Left colon (tissue), 2 donors: ENCODE data around the gene DPP6. TPM values are rescaled to one million over a fixed set of nuclear protein-coding genes. Genes with fewer than 3 reads are reported as not detected.

Experiments
- ATAC-seq: fragments of 200-7000 bp; cut with Tn5 transposase; one replicate; pipeline ENCODE4 v1.9.1; 2020; ENCODE audit warnings: mild to moderate bottlenecking, moderate library complexity
- DNase-seq, 2 donors: peaks; one replicate each; pipeline ENCODE4 v3.0.0-alpha.2; 2020
- intact Hi-C, 2 donors: fragments of 100-400 bp; cut with DNase I in 1 of 2; cut with micrococcal nuclease in 1 of 2; formaldehyde crosslinking; loops; one replicate each; pipeline versions ENCODE4 v1.11.2 to v1.14.0; 2022; cut with DNase I, micrococcal nuclease
- total RNA-seq, 2 donors: library from RNA; stranded (reverse); fragmentation: NEBNext Ultra II Directional; extraction: Animal tissue kit (Norgen Biotek cat#: 25700); gene quantifications; one replicate each; pipeline ENCODE4 v1.2.1, GENCODE V29; 2021
- donor health status: DM: no; HTN: no; CAD: no.
- donor health status: DM: yes; HTN: yes; CAD: no.

The DPP6 gene
- total RNA-seq, 2 donors from 2014 or later, result 0.37 to 2.9 TPM

DNA sequence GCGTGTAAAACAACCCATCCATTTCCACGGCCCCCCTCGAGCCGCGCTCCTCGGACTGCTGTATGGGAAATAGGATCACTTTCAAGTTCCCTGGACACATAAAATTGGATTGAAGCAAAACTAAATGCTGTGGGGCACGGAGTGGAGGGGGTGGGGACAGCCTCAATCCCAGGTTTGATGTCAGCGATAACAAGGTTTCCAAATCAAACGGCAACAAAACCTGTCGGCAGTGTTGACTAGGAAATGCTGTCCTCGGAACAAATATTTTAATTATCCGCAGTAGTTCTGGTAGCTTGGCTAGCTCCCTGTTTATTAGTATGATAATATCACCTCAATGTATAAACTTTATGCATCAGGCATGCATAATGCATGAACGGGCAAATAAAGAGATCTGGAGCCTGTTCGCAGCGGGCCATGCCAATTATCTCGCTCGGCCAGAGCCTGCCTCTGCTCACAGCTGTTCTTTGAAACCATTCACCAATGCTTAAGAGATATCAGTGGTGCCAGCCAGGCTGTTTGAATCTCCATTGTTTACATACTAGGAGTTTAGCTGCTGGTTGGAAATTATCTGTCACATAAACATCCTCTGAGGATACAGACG is 789.6 kb downstream of the DPP6 start:
- intact Hi-C loops, result no loop called here
- no peak for DNase-seq
- peak; percentile 70 for ATAC-seq

DNA sequence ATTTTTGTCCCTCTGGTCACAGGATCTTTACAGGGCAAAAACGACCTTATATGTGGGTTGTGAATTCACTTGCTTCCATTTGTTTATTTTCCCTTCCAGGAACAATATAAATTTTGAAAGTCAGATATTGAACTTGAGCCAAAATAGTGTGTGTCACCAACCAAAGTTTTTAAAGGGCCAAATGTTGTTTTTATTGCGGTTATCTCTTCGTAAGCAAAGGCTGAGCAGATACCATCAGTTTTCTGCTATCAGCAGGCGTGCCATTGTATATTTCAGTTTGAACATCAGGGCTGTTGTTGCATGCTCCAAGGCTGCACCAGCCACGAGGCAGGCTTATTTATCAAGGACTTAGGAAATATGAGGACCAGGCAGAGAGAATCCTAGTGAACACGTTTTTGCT is 790.4 kb downstream of the DPP6 start:
- intact Hi-C loops, result no loop called here
- no peak for DNase-seq
- ATAC-seq, result peak; percentile 41

DNA sequence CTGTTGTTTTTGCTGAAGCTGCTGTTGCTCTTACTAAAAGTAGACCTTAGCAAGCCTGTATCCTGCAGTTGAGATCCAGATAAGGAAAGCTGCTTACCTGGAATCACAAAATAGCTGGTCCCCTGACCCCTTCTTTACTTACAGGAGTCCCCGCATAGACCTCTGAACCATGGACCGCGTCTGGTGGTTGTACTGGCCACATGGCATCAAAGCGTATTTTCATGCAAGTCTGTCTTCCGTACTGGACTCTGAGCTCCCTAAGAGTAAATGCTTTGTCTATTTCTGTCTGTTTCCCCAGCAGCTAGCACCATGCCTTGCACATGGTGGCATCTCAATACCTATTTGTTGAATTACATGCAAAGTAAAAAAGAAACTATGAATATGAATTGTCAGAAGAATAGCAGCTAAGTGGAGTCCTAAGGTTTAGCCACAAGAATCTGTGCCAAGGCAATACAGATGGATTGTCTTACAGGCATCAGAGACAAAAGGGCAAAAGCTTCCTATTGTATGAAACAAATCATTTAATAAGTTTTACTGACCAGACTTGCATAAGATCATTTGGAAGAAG is 791.6 kb downstream of the DPP6 start:
- ATAC-seq, result no peak

DNA sequence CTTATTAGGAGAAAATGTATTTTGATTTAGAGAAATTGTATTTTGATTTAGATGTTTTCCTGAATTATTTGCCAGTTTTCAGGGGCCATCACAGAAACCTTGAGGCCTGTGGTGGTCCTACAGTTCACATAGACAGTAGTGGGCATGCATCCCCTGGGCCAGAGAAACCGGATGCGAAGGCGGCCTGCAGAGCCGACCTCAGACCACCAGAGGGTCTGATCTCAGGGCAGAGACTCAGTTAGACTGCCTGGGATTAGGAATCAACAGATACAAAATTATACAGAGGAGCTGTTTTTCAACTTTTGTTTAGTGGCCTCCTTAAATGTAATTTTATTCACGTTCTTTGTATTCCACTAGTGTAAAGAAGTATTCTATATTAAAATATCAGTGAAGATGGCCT is 792.3 kb downstream of the DPP6 start:
- no peak for ATAC-seq
- intact Hi-C loops, result no loop called here
- DNase-seq, result no peak

More for the DNA sequence above, 791.6 kb downstream of the DPP6 start:
- intact Hi-C loops, result no loop called here
- DNase-seq, result no peak

DNA sequence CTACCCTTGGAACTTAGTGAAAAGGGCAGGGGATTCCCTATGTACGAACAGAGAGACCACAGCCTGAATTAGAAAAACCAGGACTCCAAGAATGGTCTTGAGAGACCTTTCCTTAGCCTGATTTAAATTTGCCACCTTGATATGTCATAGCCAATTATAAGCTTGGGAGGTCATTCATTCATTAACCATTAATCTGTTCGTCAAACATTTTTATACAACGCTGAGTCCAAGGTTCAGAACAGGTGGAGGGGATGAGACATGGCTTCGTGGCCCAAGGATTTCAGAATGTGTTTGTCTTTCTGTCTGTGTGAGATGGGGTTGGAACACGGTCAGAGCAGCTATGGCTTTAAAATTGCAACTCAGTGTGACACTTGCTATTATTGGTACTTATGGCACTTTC is 792.8 kb downstream of the DPP6 start:
- ATAC-seq, result peak; percentile 92
- intact Hi-C loops, result no loop called here
- DNase-seq, result no peak

DNA sequence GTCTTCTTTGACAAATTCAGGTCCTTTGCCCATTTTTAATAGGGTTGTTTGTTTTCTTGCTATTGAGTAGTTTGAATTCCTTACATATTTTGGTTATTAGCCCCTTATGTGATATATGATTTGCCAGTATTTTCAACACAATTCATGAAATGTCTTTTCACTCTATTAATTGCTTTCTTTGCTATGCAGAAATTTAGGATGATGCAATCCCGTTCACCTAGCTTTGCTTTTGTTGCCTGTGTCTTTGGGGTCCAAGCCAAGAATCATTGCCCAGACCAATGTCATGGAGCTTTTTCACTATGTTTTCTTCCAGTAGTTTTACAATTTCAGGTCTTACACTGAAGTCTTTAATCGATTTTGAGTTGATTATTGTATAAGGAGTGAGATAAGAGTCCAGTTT is 796.3 kb downstream of the DPP6 start:
- DNase-seq (no peak), ATAC-seq (no peak)
- intact Hi-C loops, result no loop called here

- no peak for ATAC-seq
- intact Hi-C loops, result no loop called here
- no peak for DNase-seq
Observed at GRCh38 chr7:154852205-154852604, 800.0 kb downstream of the DPP6 start.

DNA sequence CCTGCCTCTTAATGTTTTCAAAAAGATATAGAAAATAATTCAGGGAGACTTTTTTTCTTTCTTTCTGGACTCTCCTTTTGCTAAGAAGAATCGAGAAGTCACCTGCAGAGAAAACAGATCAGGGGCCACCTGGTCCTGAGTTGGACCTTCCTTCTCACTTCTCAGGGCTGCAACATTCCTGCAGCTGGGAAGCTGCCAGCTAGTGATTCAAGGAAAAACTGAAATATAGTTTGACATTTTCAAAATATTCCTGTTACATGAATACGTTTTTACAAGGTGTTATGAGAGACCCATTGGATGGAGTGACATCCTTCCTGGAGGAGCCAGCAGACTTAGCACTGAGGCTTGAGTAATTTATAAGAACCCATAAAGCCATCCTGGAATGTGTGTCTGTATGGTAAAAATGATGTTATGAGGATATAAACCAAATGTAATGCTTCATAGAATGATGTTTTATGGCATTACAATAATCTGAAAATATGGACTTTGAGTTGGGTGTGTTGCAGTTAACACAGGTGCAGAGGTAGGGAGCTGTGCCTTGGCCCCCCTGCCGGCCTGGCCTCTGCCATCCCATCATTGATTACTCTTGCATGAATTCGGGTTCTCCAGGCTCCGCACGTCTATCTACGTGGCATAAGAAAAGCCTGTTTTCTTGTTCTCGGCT is 801.0 kb downstream of the DPP6 start:
- intact Hi-C loops, result no loop called here
- peak; percentile 95 for ATAC-seq
- DNase-seq, result peak; percentile 69 to 83

GRCh38 chr7:154853727-154854095 is 801.5 kb downstream of the DPP6 start:
- DNase-seq (no peak), ATAC-seq (peak; percentile 38)
- intact Hi-C loops, result no loop called here

- intact Hi-C loops, result no loop called here
- ATAC-seq, result no peak
- DNase-seq, result no peak
Observed at GRCh38 chr7:154854836-154855235, 802.6 kb downstream of the DPP6 start.

DNA sequence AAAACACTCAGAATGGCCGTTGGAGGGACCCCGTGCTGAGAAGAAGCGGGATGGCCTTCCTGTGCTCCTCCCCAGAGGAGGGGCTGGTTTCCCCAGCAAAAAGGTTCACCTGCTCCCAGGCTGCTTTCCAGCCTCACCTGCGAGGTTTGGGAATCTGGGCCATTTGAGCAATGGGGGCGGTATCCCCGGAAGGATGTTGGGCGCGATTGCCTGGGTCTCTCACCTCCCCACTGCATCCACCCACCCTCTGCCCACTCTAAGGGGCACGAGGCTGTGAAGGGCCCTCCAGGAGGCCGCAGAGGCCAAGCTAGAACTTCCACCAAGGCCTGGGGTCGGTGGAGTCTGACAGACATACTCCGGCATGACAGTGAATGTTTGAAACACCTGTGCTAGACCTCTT is 803.2 kb downstream of the DPP6 start:
- intact Hi-C loops, result no loop called here
- DNase-seq, result no peak
- ATAC-seq, result no peak

- DNase-seq, result no peak
- no peak for ATAC-seq
- intact Hi-C loops, result no loop called here
Observed at GRCh38 chr7:154856733-154857132, 804.5 kb downstream of the DPP6 start.

DNA sequence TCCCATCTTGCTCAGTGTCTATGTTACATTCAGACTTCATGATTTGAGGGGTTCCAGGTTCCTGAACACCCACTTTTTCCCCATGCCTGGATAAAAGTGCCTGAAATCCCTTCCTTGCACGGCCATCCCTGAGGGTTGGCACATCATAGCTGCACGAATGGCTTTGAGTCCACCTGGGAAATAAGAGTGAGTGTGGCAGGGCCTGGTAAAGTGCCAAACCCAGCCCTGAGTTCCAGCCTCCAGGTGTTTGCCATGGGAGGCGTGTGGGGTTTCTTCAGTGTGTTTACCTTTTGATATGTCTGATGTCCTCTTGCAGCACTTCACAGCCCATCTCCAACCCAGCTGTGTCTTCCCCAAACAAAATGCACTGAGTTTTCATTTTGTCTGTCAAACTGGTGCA is 805.0 kb downstream of the DPP6 start:
- DNase-seq, result peak in 1 of 2 donors; percentile 63
- intact Hi-C loops, result no loop called here

DNA sequence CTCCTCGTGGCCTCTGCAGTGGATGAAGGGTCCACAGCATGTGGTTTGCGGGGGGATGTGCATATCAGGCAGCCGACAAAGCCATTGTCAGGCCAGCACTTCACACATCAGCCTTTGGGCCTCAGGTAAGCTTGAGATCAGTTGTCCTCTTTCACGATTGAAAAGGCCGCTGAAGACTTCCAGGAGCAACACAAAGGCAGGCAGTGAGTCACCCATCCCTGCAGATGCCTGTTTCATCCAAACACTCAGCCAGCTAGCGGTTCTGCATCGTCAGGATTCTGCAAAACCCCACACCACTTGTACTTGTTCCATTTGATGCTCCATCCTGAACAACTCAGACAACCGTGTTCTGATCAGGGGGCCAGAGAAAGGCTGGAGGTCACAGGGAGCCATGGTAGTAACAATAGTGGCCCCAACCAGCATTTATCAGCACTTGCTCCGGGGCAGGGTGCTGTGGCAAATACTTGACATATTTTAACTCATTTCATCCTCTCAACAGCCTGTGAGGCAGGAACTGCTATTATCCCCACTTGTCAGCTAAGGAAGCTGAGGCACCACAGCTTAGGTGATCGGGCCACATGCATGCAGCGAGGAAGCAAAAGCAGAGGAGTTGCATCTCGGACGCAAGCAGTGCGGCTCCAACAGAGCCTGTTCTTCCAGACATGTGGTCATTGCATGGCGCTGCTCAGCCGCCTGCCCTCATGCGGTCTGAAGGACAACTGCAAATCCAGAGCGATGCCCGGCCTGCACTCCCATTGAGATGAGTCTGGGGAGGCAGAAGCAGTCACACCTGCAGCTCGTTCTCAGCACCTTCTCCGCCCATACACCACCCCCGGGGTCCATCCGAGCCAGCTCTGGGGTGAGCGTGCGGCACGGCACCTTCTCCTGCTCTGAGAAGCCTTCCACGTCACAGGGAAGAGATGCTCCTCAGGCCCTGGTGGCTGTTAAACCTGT is 805.8 kb downstream of the DPP6 start:
- no peak for ATAC-seq
- no peak for DNase-seq
- intact Hi-C loops, result no loop called here

More for the DNA sequence above, 805.0 kb downstream of the DPP6 start:
- peak; percentile 36 for ATAC-seq

DNA sequence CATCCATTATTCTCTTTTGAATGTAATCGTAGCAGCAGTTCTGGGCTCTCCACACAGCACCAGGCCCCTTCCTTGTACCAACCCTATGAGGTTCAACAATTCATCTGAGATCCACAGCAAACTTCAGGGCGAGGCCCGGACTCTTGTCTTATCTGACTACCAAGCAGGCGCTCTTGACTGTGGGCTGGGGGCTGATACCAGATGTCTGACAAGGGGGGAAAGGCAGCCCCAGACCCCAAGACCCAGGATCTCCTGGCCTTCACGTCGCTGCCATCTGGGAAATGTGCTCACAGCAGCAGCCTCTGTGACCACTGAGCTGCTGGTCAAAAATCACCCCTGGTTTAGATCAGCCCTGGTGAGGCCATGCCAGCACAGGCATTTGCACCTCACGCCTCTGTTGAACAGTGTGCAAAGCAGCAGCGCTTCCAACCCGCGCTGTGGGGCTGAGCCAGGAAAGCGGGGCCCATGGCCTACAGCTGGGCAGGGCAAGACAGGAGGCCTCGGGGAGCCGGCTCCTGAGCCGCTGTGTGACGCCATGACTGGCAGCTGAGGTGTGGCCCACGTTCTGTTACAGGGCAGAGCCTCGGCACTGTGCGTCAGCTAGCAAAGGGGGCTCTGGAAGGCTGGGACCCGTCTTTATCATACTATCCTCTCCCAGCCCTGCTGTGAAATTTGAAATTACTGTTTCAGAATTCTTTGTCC is 806.8 kb downstream of the DPP6 start:
- intact Hi-C loops, result no loop called here
- no peak for DNase-seq

DNA sequence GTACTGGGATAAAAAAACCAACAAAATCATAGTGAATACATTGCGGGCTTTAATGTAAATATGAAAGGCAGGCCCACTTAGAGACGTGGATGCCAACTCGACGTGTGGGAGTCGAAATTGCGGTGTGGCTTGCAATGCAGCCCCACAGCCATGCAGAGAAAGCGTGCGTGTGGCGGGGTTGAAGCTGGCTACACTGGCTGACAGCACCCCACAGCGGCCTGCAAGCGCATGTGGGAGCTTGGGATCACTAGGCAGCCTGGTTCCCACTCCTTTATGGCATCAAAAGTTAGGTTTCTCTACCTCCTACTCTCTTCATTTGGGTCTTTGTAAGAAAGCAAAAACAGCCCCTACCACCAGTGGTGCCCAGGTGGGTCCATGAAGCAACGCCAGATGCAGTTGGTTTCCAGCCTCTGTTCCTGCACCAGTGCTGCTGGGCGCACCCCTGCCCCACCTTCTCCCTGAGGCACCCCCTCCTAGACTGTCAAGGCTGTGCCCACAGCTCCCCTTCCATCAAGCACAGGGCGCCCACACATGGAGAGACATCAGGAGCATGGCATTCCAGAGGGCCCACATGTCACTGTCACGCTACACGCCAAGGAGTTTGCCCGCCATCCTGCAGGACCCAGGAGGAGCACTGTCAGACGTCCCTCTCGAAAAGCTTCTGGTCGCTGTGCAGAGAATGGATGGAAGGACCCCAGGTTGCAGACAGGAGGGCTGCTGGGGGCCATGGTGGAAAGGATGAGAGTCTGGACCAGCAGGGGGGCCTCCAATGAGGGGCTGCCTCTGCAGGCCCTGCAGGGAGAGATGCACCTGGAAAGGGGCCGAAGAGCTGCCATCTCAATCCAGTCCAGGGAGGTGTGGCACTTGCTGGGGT is 807.8 kb downstream of the DPP6 start:
- DNase-seq (no peak), ATAC-seq (no peak)
- intact Hi-C loops, result no loop called here

More for the DNA sequence above, 806.8 kb downstream of the DPP6 start:
- ATAC-seq, result no peak

- DNase-seq, result no peak
Observed at GRCh38 chr7:154860621-154861375, 808.6 kb downstream of the DPP6 start.

More at GRCh38 chr7:154860621-154861375, 808.6 kb downstream of the DPP6 start:
- intact Hi-C loops, result no loop called here
- no peak for ATAC-seq
